ENCODE data around the gene NAPSA. TPM values are rescaled to one million over a fixed set of nuclear protein-coding genes. Genes with fewer than 3 reads are reported as not detected.

NAPSA gene
- total and polyA plus RNA-seq, 2 of the 8 experiments (the other 6 are each of a cell fraction or from before 2014, with no cell fraction given), result 0.71 to 0.73 TPM

DNA sequence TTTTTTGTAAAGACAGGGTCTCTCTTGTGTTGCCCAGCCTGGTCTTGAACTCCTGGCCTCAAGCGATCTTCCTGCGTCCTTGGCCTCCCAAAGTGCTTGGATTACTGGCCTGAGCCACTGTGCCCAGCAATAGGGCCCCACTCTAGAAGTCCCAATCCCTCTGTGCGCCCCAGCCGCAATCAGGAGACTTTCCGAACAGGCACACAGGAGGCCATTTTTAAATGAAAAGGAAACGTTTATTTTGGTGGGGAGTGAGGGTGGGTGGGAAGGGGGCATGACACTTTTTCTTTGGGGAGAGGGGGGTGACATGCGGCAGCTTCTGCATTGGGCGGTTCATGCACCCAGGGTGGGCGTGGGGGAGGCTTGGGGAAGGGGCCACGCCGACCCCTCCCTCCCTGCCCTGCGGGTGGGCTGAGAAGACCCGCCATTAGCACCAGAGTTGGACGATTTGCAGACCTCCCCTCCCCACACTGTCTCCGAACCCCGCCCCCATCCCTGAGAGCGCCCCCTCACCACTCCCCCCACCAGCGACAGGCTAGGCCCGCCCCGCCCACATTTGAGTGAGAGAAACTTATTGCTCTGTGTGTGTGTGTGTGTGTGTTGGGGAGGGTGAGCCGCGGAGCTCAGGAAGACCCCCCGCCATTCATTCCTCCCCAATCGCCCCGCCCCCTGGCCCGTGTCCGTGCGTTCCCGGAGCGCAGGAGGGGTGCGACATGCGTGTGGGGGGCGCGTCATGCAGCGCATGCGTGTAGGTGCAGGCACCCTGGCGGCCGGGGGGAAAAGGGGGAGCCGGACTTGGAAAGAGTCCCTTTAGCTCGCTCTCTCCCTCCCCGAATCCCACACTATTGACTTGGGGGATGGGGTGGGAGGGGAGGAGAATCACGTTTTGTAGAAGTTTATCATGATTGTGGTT is 53.5 kb downstream of the NAPSA start (continued):
- TF ChIP-seq ASH2L (IDR thresholded peaks at IDR 0.05; ENCODE audit: low read length) (peak; percentile 44), YY1 (IDR thresholded peaks at IDR 0.05; ENCODE audit: low read depth, low read length) (peak; percentile 73)

Measured in H1 (cell line).